Astrocyte (in vitro differentiated cells and primary cell): ENCODE data around the gene AMOTL1. TPM values are rescaled to one million over a fixed set of nuclear protein-coding genes. Genes with fewer than 3 reads are reported as not detected.
A peak's percentile ranks its signal among the peaks of the same experiment; 100 is the strongest.

Experiments used
- DNase-seq: peaks from one replicate; pipeline ENCODE4 v3.0.0-alpha.2; 2010; ENCODE audit warnings: low read depth
- FAIRE-seq: peaks from 2 replicates; lab custom pipeline; 2011; peaks lifted over from hg19 to GRCh38; lab: Jason Lieb, UNC
- H2AFZ ChIP-seq: 2 replicates; pipeline ENCODE4 v1.6.0; 2012; ENCODE audit warnings: low read depth, low read length, inconsistent platforms
- H3K27ac ChIP-seq: 2 replicates; pipeline ENCODE4 v1.5.1; 2011; ENCODE audit warnings: low read depth, low read length, inconsistent platforms
- H3K27me3 ChIP-seq: 2 replicates; pipeline ENCODE4 v1.6.0; 2011; ENCODE audit warnings: low read length, inconsistent platforms; ENCODE audit not compliant: insufficient read depth
- H3K36me3 ChIP-seq: 2 replicates; pipeline ENCODE4 v1.5.1; 2011; ENCODE audit warnings: low read length, inconsistent platforms; ENCODE audit not compliant: insufficient read depth
- H3K4me1 ChIP-seq: 2 replicates; pipeline ENCODE4 v1.5.1; 2011; ENCODE audit warnings: low read length, inconsistent platforms; ENCODE audit not compliant: insufficient read depth
- H3K4me2 ChIP-seq: 2 replicates; pipeline ENCODE4 v1.6.0; 2012; ENCODE audit warnings: low read length, inconsistent platforms
- H3K4me3 ChIP-seq: 2 replicates; pipeline ENCODE4 v1.5.1; 2011; ENCODE audit warnings: low read depth, mild to moderate bottlenecking, low read length, inconsistent platforms; ENCODE audit not compliant: insufficient read depth
- H3K79me2 ChIP-seq: 2 replicates; pipeline ENCODE4 v1.6.0; 2012; ENCODE audit warnings: mild to moderate bottlenecking, low read length, inconsistent platforms; ENCODE audit not compliant: insufficient read depth
- H3K9ac ChIP-seq: 2 replicates; pipeline ENCODE4 v1.6.0; 2012; ENCODE audit warnings: mild to moderate bottlenecking, low read length, inconsistent platforms
- H3K9me3 ChIP-seq: 2 replicates; pipeline ENCODE4 v1.5.1; 2012; ENCODE audit warnings: low read depth, mild to moderate bottlenecking, low read length, inconsistent platforms; ENCODE audit not compliant: insufficient read depth
- H4K20me1 ChIP-seq: 2 replicates; pipeline ENCODE4 v1.6.0; 2012; ENCODE audit warnings: low read length, inconsistent platforms; ENCODE audit not compliant: insufficient read depth
- H3K27ac Mint-ChIP-seq: one replicate; pipeline ENCODE4 v1.8.0; 2021; ENCODE audit warnings: mild to moderate bottlenecking, mixed read lengths; ENCODE audit not compliant: unreplicated experiment
- H3K27me3 Mint-ChIP-seq: one replicate; pipeline ENCODE4 v1.8.0; 2021; ENCODE audit warnings: low read depth, mixed read lengths; ENCODE audit not compliant: unreplicated experiment
- H3K36me3 Mint-ChIP-seq: one replicate; pipeline ENCODE4 v1.8.0; 2021; ENCODE audit warnings: low read depth, mixed read lengths; ENCODE audit not compliant: unreplicated experiment
- H3K4me1 Mint-ChIP-seq: one replicate; pipeline ENCODE4 v1.8.0; 2021; ENCODE audit warnings: low read depth, mixed read lengths; ENCODE audit not compliant: unreplicated experiment
- H3K4me3 Mint-ChIP-seq: one replicate; pipeline ENCODE4 v1.8.0; 2021; ENCODE audit warnings: mild to moderate bottlenecking, moderate library complexity, mixed read lengths; ENCODE audit not compliant: unreplicated experiment
- H3K9me3 Mint-ChIP-seq: one replicate; pipeline ENCODE4 v1.8.0; 2021; ENCODE audit warnings: mild to moderate bottlenecking, mixed read lengths; ENCODE audit not compliant: unreplicated experiment
- CTCF ChIP-seq: IDR thresholded peaks from 2 replicates; pipeline ENCODE4 v1.5.1; 2011; ENCODE audit warnings: low read depth, mild to moderate bottlenecking, inconsistent platforms, low read length, moderate library complexity; ENCODE audit not compliant: insufficient read depth
- EZH2 ChIP-seq: IDR thresholded peaks from 2 replicates; pipeline ENCODE4 v1.6.1; 2012; ENCODE audit warnings: mild to moderate bottlenecking, low read length, inconsistent platforms; ENCODE audit not compliant: insufficient read depth
- total RNA-seq: library from RNA; stranded (reverse); gene quantifications from 2 replicates; pipeline ENCODE4 v1.2.1, GENCODE V29; 2021

Gene AMOTL1
- total RNA-seq, 1 donor from 2014 or later, result 47.8 TPM

- H3K27ac ChIP-seq, result no peak overlapping the region
- H3K36me3 ChIP-seq, result peaks cover 44% of the 10 kb centered on the region
- H4K20me1 ChIP-seq, result peaks cover 54% of the 10 kb centered on the region
- H3K4me1 ChIP-seq, result peaks cover 22% of the 10 kb centered on the region
- TF ChIP-seq CTCF (no peak), EZH2 (no peak)
- no peak overlapping the region for H3K9ac ChIP-seq
- H3K9me3 ChIP-seq, result no peaks in the 10 kb centered on the region
- H3K4me3 ChIP-seq, result no peak overlapping the region
- peaks cover 24% of the 10 kb centered on the region for H3K36me3 Mint-ChIP-seq
- FAIRE-seq, result no peak
- peaks cover 9% of the 10 kb centered on the region for H3K4me1 Mint-ChIP-seq
- no peaks in the 10 kb centered on the region for H3K9me3 Mint-ChIP-seq
- H3K4me3 Mint-ChIP-seq, result no peak overlapping the region
- H3K27ac Mint-ChIP-seq, result no peak overlapping the region
- no peak overlapping the region for H3K4me2 ChIP-seq
- DNase-seq, result no peak
- no peaks in the 10 kb centered on the region for H3K27me3 ChIP-seq
- H3K79me2 ChIP-seq, result peaks cover 49% of the 10 kb centered on the region
- H3K27me3 Mint-ChIP-seq, result no peaks in the 10 kb centered on the region
- no peak overlapping the region for H2AFZ ChIP-seq
Observed at GRCh38 chr11:94832604-94833235, 64.6 kb downstream of the AMOTL1 start.

GRCh38 chr11:94834911-94835593 is 66.9 kb downstream of the AMOTL1 start:
- Mint-ChIP-seq H3K27ac (no peak overlapping the region), H3K9me3 (no peaks in the 10 kb centered on the region), H3K36me3 (peaks cover 19% of the 10 kb centered on the region), H3K4me3 (no peak overlapping the region), H3K27me3 (no peaks in the 10 kb centered on the region), H3K4me1 (peaks cover 9% of the 10 kb centered on the region)
- peaks cover 22% of the 10 kb centered on the region for H3K4me1 ChIP-seq
- TF ChIP-seq CTCF (no peak), EZH2 (no peak)
- no peaks in the 10 kb centered on the region for H3K27me3 ChIP-seq
- FAIRE-seq (no peak), DNase-seq (no peak)
- H3K9ac ChIP-seq, result no peak overlapping the region
- H3K4me3 ChIP-seq, result no peak overlapping the region
- no peaks in the 10 kb centered on the region for H3K9me3 ChIP-seq
- peaks cover 51% of the 10 kb centered on the region for H3K36me3 ChIP-seq
- H3K27ac ChIP-seq, result peak overlapping the region; percentile 3
- peaks cover 51% of the 10 kb centered on the region for H4K20me1 ChIP-seq
- H3K4me2 ChIP-seq, result peak overlapping the region; percentile 38
- H3K79me2 ChIP-seq, result peaks cover 50% of the 10 kb centered on the region
- H2AFZ ChIP-seq, result no peak overlapping the region

DNA sequence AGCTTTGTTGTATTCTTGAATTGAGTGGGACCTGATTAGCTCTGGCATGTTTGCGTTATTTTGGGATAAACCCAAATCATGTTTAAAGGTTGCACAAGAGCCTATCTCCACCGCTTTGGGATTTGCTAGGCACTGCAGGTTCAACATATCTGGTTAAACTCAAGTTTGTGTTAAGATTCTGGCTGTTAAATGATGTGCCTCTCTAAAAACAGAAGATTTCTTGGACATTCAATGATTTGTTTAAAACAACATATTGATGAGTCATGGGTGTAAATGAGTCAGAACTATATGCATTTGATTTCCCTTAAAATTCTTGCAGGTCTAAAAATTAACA is 67.4 kb downstream of the AMOTL1 start:
- Histone ChIP-seq H3K4me1 (peaks cover 22% of the 10 kb centered on the region), H3K79me2 (peaks cover 50% of the 10 kb centered on the region), H3K4me2 (peak overlapping the region; percentile 38), H3K27me3 (no peaks in the 10 kb centered on the region), H3K9me3 (no peaks in the 10 kb centered on the region), H3K27ac (no peak overlapping the region), H3K36me3 (peaks cover 46% of the 10 kb centered on the region), H4K20me1 (peaks cover 47% of the 10 kb centered on the region), H2AFZ (no peak overlapping the region), H3K9ac (no peak overlapping the region), H3K4me3 (no peak overlapping the region)
- H3K27ac Mint-ChIP-seq, result no peak overlapping the region
- FAIRE-seq (peak; percentile 66), DNase-seq (peak; percentile 29)
- no peak overlapping the region for H3K4me3 Mint-ChIP-seq
- H3K27me3 Mint-ChIP-seq, result no peaks in the 10 kb centered on the region
- no peak for TF ChIP-seq EZH2
- TF ChIP-seq CTCF, result no peak
- H3K9me3 Mint-ChIP-seq, result no peaks in the 10 kb centered on the region
- peaks cover 9% of the 10 kb centered on the region for H3K4me1 Mint-ChIP-seq
- peaks cover 19% of the 10 kb centered on the region for H3K36me3 Mint-ChIP-seq
